KMS-11 (cell line): Measurements from ENCODE around the gene FCN2.

Source experiments
- H2AFZ ChIP-seq: fragments of 200-600 bp; sonication (generic); 2 replicates; pipeline ENCODE4 v1.6.1; 2016; ENCODE audit warnings: antibody characterized with exemption, mixed run types, low read depth
- H3K27ac ChIP-seq: fragments of 200-600 bp; sonication (generic); 2 replicates; pipeline ENCODE4 v1.6.1; 2016; ENCODE audit warnings: mild to moderate bottlenecking, mixed run types
- H3K27me3 ChIP-seq: fragments of 200-600 bp; sonication (generic); 2 replicates; pipeline ENCODE4 v1.6.1; 2017; ENCODE audit warnings: mild to moderate bottlenecking, low read depth, mixed run types, moderate library complexity; ENCODE audit not compliant: insufficient read depth
- H3K36me3 ChIP-seq: fragments of 200-600 bp; sonication (generic); 2 replicates; pipeline ENCODE4 v1.6.1; 2017; ENCODE audit warnings: mild to moderate bottlenecking, mixed run types; ENCODE audit not compliant: insufficient read depth
- H3K4me1 ChIP-seq: fragments of 200-600 bp; sonication (generic); 2 replicates; pipeline ENCODE4 v1.6.1; 2016; ENCODE audit warnings: mild to moderate bottlenecking, low read depth, mixed run types; ENCODE audit not compliant: poor library complexity, severe bottlenecking
- H3K4me2 ChIP-seq: fragments of 200-600 bp; sonication (generic); 2 replicates; pipeline ENCODE4 v1.7.0; 2016; ENCODE audit warnings: mild to moderate bottlenecking, mixed run types
- H3K4me3 ChIP-seq: fragments of 200-600 bp; sonication (generic); IDR thresholded peaks from 2 replicates; pipeline ENCODE4 v1.6.1; 2017; ENCODE audit warnings: low read depth, low read length, mixed read lengths; ENCODE audit not compliant: insufficient read depth
- H3K79me2 ChIP-seq: fragments of 200-600 bp; sonication (generic); 2 replicates; pipeline ENCODE4 v1.6.1; 2016; ENCODE audit warnings: low read depth, mixed run types; ENCODE audit not compliant: insufficient read depth
- H3K9ac ChIP-seq: fragments of 200-600 bp; sonication (generic); 2 replicates; pipeline ENCODE4 v1.6.1; 2016; ENCODE audit warnings: mild to moderate bottlenecking, mixed run types
- H4K20me1 ChIP-seq: fragments of 200-600 bp; sonication (generic); 2 replicates; pipeline ENCODE4 v1.6.1; 2016; ENCODE audit warnings: mild to moderate bottlenecking, mixed run types; ENCODE audit not compliant: insufficient read depth
- TF ChIP-seq, protein P1 (sequence below): fragments of 200-600 bp; sonication (generic); conservative IDR thresholded peaks from 2 replicates; pipeline ENCODE4 v1.6.1; 2017; ENCODE audit warnings: low read depth, mild to moderate bottlenecking, antibody characterized with exemption, low read length, moderate library complexity, mixed read lengths

FCN2 gene

DNA sequence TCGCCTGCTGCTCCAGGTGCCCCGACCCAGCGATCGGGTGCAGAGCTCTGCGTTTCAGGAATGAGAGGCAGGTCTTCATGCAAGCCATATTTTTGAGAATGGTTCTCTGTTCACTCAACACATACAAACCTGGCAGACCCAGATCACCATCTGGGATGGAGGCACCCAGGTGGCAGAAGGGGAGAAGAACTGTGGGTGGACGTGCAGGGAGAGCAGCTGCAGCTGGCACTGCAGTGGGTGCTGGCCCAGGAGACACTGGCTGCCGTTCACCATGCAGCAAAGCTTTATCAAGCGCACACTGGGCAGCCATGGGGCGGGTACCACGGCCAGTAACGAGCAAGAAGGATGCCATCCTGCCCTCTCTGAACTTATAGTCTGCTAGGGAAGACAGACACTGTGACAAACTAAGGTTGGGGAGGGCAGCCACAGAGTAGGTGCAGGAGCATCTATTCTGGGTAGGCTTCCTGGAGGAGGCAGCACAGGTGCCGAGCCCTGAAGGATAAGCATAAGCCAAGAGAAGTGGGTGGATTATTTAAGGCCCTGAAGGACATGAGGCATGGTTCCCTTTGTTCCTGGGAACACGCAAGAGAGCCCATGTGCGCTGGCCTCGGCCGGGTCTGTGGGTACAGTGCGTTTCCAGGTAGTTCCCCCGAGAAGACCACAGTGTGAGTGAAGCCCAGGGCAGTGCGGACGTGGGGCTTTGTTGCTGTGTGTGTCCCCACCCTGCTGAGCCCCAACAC, 46.2 kb upstream of the FCN2 start:
- Histone ChIP-seq H3K4me1 (no peaks in the 10 kb centered on the region), H3K9ac (no peak overlapping the region), H3K4me3 (no peak overlapping the region), H3K36me3 (no peaks in the 10 kb centered on the region), H2AFZ (no peak overlapping the region), H3K27me3 (peaks cover 30% of the 10 kb centered on the region; the same call in 1 of the 2 replicates), H4K20me1 (no peaks in the 10 kb centered on the region), H3K79me2 (no peaks in the 10 kb centered on the region), H3K27ac (no peak overlapping the region), H3K4me2 (no peak overlapping the region)
- TF ChIP-seq, protein P1, sequence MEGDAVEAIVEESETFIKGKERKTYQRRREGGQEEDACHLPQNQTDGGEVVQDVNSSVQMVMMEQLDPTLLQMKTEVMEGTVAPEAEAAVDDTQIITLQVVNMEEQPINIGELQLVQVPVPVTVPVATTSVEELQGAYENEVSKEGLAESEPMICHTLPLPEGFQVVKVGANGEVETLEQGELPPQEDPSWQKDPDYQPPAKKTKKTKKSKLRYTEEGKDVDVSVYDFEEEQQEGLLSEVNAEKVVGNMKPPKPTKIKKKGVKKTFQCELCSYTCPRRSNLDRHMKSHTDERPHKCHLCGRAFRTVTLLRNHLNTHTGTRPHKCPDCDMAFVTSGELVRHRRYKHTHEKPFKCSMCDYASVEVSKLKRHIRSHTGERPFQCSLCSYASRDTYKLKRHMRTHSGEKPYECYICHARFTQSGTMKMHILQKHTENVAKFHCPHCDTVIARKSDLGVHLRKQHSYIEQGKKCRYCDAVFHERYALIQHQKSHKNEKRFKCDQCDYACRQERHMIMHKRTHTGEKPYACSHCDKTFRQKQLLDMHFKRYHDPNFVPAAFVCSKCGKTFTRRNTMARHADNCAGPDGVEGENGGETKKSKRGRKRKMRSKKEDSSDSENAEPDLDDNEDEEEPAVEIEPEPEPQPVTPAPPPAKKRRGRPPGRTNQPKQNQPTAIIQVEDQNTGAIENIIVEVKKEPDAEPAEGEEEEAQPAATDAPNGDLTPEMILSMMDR, result no peak

DNA sequence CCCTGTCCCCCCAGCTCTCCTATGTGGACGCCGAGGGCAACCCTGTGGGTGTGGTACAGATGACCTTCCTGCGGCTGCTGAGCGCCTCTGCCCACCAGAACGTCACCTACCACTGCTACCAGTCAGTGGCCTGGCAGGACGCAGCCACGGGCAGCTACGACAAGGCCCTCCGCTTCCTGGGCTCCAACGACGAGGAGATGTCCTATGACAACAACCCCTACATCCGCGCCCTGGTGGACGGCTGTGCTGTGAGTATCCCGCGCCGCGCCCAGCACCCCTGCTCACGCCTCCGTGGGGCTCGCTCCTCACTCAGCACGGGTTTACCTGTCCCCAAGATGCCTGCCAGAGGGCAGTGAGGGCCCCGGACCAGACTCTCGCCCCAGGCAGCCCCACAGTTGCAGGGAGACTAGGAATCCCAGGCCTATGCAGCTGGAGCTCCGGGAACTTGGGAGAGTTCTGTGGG, 45.6 kb upstream of the FCN2 start:
- no peak overlapping the region for H3K4me2 ChIP-seq
- no peaks in the 10 kb centered on the region for H3K36me3 ChIP-seq
- no peak overlapping the region for H2AFZ ChIP-seq
- H3K27ac ChIP-seq, result no peak overlapping the region
- peaks cover 34% of the 10 kb centered on the region; the same call in 1 of the 2 replicates for H3K27me3 ChIP-seq
- H3K79me2 ChIP-seq, result no peaks in the 10 kb centered on the region
- H3K4me3 ChIP-seq, result no peak overlapping the region
- no peak overlapping the region for H3K9ac ChIP-seq
- no peaks in the 10 kb centered on the region for H4K20me1 ChIP-seq
- no peaks in the 10 kb centered on the region for H3K4me1 ChIP-seq
- TF ChIP-seq, protein P1, result no peak

DNA sequence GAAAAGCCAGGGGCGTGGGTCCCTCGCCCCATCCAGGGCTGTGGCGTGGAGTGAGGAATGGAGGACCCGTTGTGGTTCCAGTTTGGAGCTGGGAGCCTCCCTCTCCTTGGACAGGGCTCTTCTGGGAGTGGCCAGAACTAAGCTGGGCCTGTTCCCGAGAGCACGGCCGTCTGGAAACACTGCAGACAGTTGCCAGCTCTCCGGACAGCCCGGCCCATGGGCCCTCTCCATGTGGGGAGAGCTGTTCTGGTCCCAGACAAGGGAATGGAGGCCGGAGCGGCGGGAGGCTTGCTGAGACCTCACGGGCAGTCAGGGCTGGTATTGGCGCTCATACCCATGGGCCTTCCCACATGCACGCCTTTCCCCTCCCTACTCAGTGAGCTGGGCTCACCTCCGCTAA, 45.2 kb upstream of the FCN2 start:
- Histone ChIP-seq H3K4me2 (no peak overlapping the region), H3K36me3 (no peaks in the 10 kb centered on the region), H3K9ac (no peak overlapping the region), H3K27ac (no peak overlapping the region), H2AFZ (no peak overlapping the region), H3K27me3 (peaks cover 34% of the 10 kb centered on the region; the same call in 1 of the 2 replicates), H3K79me2 (no peaks in the 10 kb centered on the region), H3K4me3 (no peak overlapping the region), H4K20me1 (no peaks in the 10 kb centered on the region), H3K4me1 (no peaks in the 10 kb centered on the region)
- TF ChIP-seq, protein P1, result no peak

DNA sequence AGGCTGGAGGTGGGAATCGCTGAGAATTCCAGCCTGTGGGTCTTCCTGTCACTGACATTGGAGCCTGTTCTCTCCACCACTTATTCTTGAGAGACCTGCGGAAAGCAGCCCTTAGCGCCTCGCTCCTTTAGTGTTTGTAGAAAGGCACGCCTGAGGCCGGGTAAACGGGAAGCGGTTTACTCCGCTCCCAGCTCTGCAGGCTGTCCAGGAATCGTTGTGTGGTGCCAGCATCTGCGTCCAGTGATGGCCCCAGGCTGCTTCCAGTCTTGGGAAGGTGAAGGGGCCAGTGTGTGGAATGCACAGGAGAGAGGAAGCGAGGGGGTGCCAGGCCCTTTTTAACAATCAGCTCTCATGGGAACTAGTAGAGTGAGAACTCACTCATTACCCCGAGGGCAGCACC, 44.6 kb upstream of the FCN2 start:
- Histone ChIP-seq H3K4me3 (no peak overlapping the region), H2AFZ (no peak overlapping the region), H3K79me2 (no peaks in the 10 kb centered on the region), H4K20me1 (no peaks in the 10 kb centered on the region), H3K36me3 (no peaks in the 10 kb centered on the region), H3K4me2 (no peak overlapping the region), H3K9ac (no peak overlapping the region), H3K27ac (no peak overlapping the region), H3K4me1 (no peaks in the 10 kb centered on the region), H3K27me3 (peaks cover 34% of the 10 kb centered on the region; the same call in 1 of the 2 replicates)
- TF ChIP-seq, protein P1, result no peak
